Measurements from ENCODE around the gene FYB2.

Gene FYB2

DNA sequence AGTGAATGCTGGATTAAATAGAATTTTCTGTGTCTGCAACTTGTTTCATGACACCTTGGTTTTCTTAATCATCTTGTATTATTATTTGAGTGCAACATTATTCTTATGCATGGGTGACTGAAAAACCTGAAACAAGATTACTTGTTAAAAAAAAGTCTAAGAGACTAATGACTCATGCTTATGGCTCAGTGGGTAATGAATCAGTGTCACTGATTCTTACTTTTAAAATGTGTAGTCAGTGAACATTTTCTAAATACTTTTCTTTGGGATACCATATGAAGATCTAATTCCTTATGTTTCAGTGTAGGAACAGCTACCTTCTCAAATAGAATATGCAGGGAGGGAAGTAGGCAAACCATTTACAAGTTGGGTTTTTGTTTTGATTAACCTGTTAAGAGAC, 108.6 kb downstream of the FYB2 start:
- no peak for DNase-seq

DNA sequence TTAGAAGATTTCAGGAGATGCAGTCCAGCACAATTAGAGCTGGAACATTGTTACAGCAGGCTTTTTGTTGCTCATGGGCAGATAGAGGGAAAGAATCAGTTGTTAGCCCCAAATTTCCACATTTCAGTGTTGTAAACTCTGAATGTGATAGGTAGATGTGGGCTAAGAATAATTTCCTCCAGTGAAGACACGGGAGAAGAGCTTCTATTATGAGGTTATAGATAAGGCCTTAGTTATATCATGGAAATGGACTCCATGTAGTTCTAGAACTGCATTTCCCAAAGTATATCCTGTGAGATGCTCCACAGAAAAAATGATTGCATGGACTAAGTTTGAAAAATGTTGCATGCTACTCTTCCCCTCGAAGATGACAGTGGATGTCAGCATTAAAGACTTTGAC, 109.2 kb downstream of the FYB2 start:
- no peak for DNase-seq

DNA sequence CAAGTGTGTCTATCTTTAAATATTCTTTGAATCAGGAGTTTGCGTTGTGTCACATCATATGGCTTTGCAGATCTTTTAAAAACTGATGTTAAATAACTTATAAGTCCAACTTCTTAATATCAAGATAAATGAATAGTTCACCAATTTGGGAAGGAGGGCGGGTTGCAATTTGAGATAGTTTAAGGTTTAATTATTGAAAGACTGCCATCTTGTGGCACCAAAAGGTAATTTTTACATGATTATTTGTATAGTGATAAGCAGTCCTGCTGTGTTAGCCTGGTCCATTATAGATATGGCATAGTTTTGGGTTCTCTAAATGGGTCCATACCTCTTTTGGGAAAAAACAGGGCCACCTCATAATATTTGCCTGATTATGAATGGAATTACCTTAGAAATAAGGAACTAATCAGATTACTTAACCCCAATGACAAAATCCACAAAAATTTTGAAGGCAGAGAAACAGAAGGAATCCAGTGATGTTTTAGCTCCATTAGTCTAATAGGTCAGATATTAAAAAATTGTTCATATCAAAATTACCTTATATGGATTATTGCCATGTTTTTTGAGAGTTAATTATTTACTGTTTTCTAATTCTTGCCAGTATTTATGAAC, 109.8 kb downstream of the FYB2 start:
- peak; percentile 62 for DNase-seq

DNA sequence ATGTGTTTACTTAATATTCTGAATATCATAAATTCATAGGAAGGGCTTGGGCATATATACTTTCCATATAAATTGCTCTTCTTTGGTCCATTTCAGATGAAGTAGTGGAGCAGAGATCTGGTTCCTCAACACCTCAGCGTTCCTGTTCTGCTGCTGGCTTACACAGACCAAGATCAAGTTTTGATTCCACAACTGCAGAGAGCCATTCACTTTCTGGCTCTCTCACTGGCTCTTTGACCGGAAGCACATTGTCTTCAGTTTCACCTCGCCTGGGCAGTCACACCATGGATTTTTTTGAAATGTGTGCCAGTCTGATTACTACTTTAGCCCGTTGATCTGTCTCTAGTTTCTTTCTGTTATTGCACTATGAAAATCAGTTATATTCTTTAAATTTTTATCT, 111.8 kb downstream of the FYB2 start:
- DNase-seq, result no peak

DNA sequence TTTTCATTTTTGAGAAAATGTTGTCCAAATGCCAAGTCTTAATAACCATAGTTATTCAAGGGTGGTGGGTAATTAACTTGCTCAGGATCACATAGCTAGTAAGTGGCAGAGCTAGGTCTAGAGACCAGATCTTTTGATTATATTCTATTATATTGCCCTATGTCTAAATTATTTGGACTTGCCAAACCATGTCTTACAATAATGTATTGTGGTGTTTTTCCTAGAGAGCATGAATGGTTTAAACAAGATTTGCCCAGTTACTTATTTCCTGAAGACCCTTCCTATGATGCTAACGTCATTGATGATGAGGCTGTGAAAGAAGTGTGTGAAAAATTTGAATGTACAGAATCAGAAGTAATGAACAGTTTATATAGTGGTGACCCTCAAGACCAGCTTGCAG, 115.5 kb downstream of the FYB2 start:
- no peak for DNase-seq

DNA sequence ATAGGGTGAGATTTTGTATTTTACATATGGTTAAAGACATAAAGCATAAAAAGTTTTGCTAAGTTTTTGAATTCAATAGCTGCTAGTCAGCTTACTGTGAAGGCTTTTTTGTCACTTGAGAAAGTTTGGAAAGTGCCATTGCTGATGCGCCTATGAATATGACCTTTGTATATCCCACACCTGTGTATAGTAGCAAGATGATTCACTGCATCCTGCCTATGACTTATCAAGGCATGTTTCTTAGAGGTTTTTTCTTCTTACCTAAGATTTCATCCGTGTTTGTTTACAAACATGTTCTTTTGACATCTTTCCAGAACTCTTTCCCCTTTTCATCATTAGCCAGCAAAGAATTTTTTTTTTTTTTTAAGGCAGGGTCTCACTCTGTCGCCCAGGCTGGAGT, 122.5 kb downstream of the FYB2 start:
- no peak for DNase-seq

DNA sequence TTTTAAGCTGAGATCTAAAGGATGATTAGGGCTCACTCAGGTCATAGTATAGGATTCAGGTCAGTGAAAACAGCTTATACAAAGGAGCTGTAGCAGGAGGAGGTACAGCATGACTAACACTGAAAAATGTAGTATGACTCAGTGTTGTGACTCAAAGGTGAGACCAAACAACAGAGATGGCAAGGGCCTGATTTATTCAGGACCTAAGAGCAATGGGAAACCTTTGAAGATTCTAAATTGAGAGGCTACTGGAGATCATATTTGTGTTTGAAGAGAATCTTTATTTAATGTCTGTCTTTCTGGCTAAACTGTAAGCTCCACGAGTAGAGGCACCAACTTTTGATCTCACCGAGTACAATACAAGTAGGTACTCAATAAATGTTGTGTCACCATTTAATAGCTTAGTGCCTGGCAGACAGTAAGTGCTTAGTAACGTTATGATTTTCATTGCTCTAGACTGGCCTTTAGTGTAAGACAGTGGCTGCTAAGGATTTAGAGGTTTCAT, 130.6 kb downstream of the FYB2 start:
- DNase-seq, result no peak

DNA sequence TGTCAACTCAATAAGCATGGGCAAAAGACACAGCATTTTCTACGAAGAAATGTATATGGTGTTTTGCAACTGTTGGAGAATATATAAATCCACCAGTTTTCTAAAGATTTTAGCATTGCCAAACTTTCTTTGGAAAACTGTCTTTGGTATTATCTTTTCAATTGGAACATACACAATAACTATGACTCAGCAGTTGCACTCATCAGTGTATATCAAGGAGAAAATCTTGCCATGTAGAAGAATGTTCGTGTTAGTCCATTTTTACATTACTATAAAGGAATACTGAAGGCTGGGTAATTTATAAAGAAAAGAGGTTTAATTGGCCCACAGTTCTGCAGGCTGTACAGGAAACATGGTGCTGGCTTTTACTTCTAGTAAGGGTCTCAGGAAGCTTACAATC, 133.0 kb downstream of the FYB2 start:
- no peak for DNase-seq

DNA sequence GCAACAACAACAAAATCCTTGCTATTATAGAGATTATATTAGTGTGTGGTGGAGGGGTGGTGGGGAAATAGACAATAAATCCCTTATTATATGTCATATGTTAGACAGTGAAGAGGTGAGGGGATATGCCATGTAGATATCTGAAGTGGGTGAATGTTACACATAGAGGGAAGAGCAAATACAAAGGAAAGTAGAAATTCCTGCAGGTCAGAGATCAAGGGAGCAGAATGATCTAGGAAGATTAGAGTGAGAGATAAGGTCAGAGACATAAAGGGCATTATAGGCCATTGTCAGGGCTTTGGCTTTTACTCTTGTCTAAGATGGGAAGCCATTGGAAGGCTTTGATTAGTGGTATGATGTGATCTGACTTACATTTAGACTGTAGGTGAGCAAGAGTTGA, 135.6 kb downstream of the FYB2 start:
- DNase-seq, result no peak

DNA sequence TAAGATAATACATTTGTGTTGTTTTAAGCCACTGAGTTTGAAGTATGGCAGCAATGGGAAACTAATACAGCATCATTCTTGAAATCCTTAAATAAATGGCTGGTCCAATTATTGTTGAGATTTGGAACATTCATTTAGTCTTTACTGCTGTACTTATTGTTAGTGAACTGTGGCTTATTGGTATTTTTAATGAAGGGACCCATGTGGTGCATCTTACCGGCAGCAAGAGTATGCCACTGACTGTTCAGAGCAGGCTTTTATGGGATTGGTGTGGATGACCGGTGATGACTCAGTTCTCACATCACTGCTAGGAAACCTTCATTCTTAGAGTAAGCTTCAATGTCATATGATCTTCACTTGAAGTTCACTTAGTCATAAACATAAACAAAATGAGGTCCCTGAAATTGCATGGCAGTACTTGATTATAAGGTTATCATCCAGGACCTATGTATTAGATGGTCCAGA, 142.6 kb downstream of the FYB2 start:
- DNase-seq, result no peak

DNA sequence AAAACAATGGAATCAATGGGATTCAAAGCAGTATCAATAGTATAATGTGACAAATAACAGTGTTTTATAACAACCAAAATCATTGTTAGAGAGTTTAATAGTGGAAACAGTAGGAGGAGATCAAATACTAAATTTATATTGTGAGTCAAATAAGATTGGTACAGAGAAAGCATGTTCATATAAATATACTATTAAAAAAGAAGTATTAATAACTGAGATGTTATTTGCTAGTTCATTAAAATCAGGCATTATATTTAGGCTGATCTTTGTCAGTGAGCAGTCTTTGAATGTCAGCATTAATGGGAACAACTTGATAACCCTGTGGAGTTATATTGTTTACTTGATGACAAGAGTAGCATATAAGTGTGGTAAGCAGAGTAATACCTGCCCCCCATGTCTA, 143.4 kb downstream of the FYB2 start:
- DNase-seq, result no peak

DNA sequence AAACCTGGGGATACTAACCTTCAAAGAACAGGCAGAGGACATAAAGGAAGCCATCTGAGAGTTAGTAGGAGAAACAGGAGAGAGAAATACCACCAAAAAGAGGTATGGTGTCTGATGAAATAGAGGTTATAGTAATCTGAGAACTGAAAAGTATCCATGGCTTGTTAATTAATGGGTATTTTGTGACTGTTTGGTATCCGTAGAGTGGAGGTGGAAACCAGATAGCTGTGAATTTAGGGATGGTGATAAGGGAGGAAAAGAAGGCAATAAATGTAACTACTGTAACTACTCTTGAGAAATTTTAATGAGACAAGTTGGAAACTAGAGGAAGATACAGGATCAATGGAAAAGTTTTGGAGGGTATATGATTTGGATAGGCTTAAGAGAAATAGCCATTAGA, 146.6 kb downstream of the FYB2 start:
- DNase-seq, result no peak

DNA sequence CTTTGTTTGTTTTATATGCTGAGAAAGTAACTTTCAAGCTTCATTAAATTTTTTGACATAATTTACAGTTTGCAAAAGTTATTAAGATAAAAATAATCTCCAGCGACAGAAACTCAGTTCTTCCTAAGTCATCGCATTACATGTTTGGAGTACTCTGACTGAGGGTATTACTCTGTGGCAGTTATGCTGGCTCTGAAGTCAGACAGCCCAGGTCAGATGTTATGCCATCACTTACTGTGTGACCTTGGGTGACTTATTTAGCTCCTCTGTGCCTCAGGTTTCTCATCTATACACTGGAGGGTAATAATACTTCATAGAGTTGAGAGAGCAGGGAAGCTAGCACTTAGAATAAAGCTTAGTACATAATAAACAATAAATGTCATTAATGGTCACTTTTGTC, 147.7 kb downstream of the FYB2 start:
- no peak for DNase-seq

DNA sequence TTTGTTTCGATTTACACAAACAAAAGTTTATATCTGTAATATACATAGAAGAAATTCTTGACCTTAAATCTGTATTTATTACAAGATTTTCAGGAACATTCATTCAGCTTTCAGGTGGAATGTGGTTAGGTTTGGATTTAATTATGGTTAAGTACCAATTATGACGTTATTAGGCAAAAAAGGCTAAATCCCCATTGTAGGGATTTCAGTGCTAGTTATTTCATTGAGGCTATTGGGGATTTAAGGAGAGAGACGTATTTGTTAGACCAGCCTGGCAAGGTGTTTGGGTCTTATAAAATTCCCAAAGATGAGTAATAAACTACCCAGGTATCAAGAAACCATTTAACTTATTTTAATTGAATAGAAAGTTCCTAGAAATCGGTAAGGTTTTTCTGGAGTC, 148.1 kb downstream of the FYB2 start:
- no peak for DNase-seq

DNA sequence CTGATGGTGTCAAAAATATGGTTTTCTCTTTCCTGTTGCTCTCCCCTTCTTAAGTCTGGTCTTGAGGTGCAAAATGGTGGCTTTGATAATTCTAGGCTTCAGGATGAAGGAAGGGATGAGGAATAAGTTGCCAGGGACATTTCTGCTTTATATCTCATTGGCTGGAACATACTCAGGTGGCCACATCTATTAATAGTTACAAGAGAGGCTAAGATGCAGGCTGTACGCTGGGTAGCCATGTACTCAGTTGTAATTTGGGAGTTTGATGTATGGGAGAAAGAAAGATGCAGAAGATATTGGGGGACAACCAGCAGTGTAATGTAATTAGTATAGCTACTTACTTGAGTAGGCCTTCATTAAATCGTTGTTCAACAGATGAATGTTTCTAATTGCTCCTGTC, 148.9 kb downstream of the FYB2 start:
- no peak for DNase-seq

All from RPMI8226 (cell line).